HepG2 (cell line): Measurements from ENCODE around the gene C20orf144. TPM values are rescaled to one million over a fixed set of nuclear protein-coding genes. Genes with fewer than 3 reads are reported as not detected.

Experiments
- ATAC-seq: fragments of 200-7000 bp; cut with Tn5 transposase; 3 replicates; pipeline ENCODE4 v1.9.1; 2020; ENCODE audit warnings: mild to moderate bottlenecking, moderate library complexity
- BruUV-seq: library from RNA; stranded (reverse); fragments of 400-500 nt; replicated peaks from 2 replicates; lab custom pipeline; 2021; lab: Mats Ljungman, UMichigan
- CTCF ChIA-PET: fragments of 300-600 bp; formaldehyde crosslinking; extraction: SDS; loops from one replicate; lab custom pipeline; 2021; ENCODE audit warnings: low total read pairs, inconsistent platforms, low intra/inter-chr PET ratio; lab: Yijun Ruan, JAX
- POLR2A ChIA-PET: fragments of 350-600 bp; sonication (Branson Sonifier 250); formaldehyde crosslinking; loops from one replicate; lab custom pipeline; 2020; ENCODE audit warnings: antibody characterized with exemption, inconsistent platforms; lab: Yijun Ruan, JAX
- DNase-seq: peaks from one replicate; pipeline ENCODE4 v3.0.0-alpha.2; 2015; ENCODE audit warnings: low spot score
- FAIRE-seq: peaks from 3 replicates; lab custom pipeline; 2011; peaks lifted over from hg19 to GRCh38; lab: Jason Lieb, UNC
- H2AFZ ChIP-seq: one replicate; pipeline ENCODE4 v1.6.1; 2011; ENCODE audit warnings: low read length, inconsistent platforms
- H3K27ac ChIP-seq: fragments of 300-600 bp; 3 replicates; pipeline ENCODE4 v1.8.0; 2011; ENCODE audit warnings: mixed run types, mild to moderate bottlenecking, mixed read lengths, low read length, inconsistent platforms; ENCODE audit not compliant: insufficient read depth; ENCODE audit errors: extremely low read length
- H3K27me3 ChIP-seq, 2 experiments: fragments of 200-600 bp in 1 of 2; 2 replicates in 1 of 2; 3 replicates in 1 of 2; pipeline versions ENCODE4 v1.6.0 to v1.8.0; 2011; ENCODE audit warnings: low read length in 2 of 2, mild to moderate bottlenecking in 2 of 2, moderate library complexity in 2 of 2, inconsistent platforms in 1 of 2; ENCODE audit not compliant: insufficient read depth in 2 of 2, control insufficient read depth in 1 of 2
- H3K36me3 ChIP-seq, 2 experiments: fragments of 200-600 bp in 1 of 2; replicated peaks in 1 of 2; 2 replicates in 1 of 2; 3 replicates in 1 of 2; pipeline versions ENCODE4 v1.5.1 to v1.8.0; 2011; ENCODE audit warnings: low read length in 2 of 2, inconsistent platforms in 1 of 2; ENCODE audit not compliant: insufficient read depth in 2 of 2, control insufficient read depth in 1 of 2
- H3K4me1 ChIP-seq: 2 replicates; pipeline ENCODE4 v1.5.1; 2012; ENCODE audit warnings: low read length, inconsistent platforms; ENCODE audit not compliant: insufficient read depth
- H3K4me2 ChIP-seq: 2 replicates; pipeline ENCODE4 v1.6.0; 2011; ENCODE audit warnings: low read depth, low read length, inconsistent platforms
- H3K4me3 ChIP-seq, 3 experiments: fragments of 200-600 bp in 1 of 3; sonication (generic), shearing (Covaris generic) in 1 of 3; replicated peaks in 1 of 3; 2 replicates each; pipeline ENCODE4 v1.5.1; 2011 to 2016; ENCODE audit warnings: low read length in 3 of 3, inconsistent platforms in 2 of 3, low read depth in 2 of 3, mild to moderate bottlenecking in 2 of 3, control low read depth in 1 of 3, mixed read lengths in 1 of 3; ENCODE audit not compliant: insufficient read depth in 1 of 3
- H3K79me2 ChIP-seq: one replicate; pipeline ENCODE4 v1.6.1; 2011; ENCODE audit warnings: low read length, inconsistent platforms; ENCODE audit not compliant: insufficient read depth
- H3K9ac ChIP-seq: 2 replicates; pipeline ENCODE4 v1.6.0; 2011; ENCODE audit warnings: mild to moderate bottlenecking, low read depth, low read length, inconsistent platforms; ENCODE audit not compliant: insufficient read depth
- H3K9me3 ChIP-seq: 2 replicates; pipeline ENCODE4 v1.5.1; 2012; ENCODE audit warnings: mild to moderate bottlenecking, low read length
- H4K20me1 ChIP-seq: 2 replicates; pipeline ENCODE4 v1.6.0; 2011; ENCODE audit warnings: inconsistent platforms, mild to moderate bottlenecking, low read length, moderate library complexity; ENCODE audit not compliant: insufficient read depth
- ASH2L ChIP-seq: fragments of 300-600, 200-600 bp; sonication (generic); IDR thresholded peaks from 2 replicates; pipeline ENCODE4 v1.7.0; 2017; ENCODE audit warnings: low read depth, mild to moderate bottlenecking, moderate library complexity, mixed read lengths, low read length; ENCODE audit not compliant: insufficient read length
- CHD4 ChIP-seq: fragments of 200-600 bp; sonication (generic); IDR thresholded peaks from 2 replicates; pipeline ENCODE4 v1.7.0; 2017; ENCODE audit warnings: mild to moderate bottlenecking, low read length, borderline replicate concordance
- FLYWCH1 ChIP-seq: sonication (generic); formaldehyde crosslinking; IDR thresholded peaks from 2 replicates; pipeline ENCODE4 v1.8.1; 2023; ENCODE audit warnings: mild to moderate bottlenecking, missing genetic modification reagents
- FOSL2 ChIP-seq: sonication (generic); formaldehyde crosslinking; IDR thresholded peaks from 2 replicates; pipeline ENCODE4 v1.4.0; 2020; ENCODE audit warnings: missing genetic modification reagents
- HMGA1 ChIP-seq: sonication (generic); formaldehyde crosslinking; conservative IDR thresholded peaks from 2 replicates; pipeline ENCODE4 v1.4.0; 2020; ENCODE audit warnings: missing genetic modification reagents
- POLR2G ChIP-seq: fragments of 200-400 bp; formaldehyde crosslinking; IDR thresholded peaks from 2 replicates; pipeline ENCODE4 v1.6.1; 2018; ENCODE audit warnings: mild to moderate bottlenecking, low read depth, low read length, moderate library complexity
- TAF1 ChIP-seq: sonication (generic); formaldehyde crosslinking; IDR thresholded peaks from 2 replicates; pipeline ENCODE4 v1.4.0; 2020; ENCODE audit warnings: missing genetic modification reagents
- TARDBP ChIP-seq: sonication (generic); formaldehyde crosslinking; IDR thresholded peaks from 2 replicates; pipeline ENCODE4 v1.8.0; 2022; ENCODE audit warnings: mild to moderate bottlenecking, missing genetic modification reagents
- ZBTB38 ChIP-seq: sonication (generic); formaldehyde crosslinking; IDR thresholded peaks from 2 replicates; pipeline ENCODE4 v1.5.1; 2020; ENCODE audit warnings: mild to moderate bottlenecking, missing genetic modification reagents
- ZNF138 ChIP-seq: sonication (generic); formaldehyde crosslinking; IDR thresholded peaks from 2 replicates; pipeline ENCODE4 v1.5.0; 2020; ENCODE audit warnings: mild to moderate bottlenecking, low read depth, missing genetic modification reagents
- ZNF335 ChIP-seq: sonication (generic); formaldehyde crosslinking; IDR thresholded peaks from 2 replicates; pipeline ENCODE4 v1.4.0; 2020; ENCODE audit warnings: missing genetic modification reagents
- ZNF44 ChIP-seq: sonication (generic); formaldehyde crosslinking; IDR thresholded peaks from 2 replicates; pipeline ENCODE4 v1.5.1; 2020; ENCODE audit warnings: mild to moderate bottlenecking, missing genetic modification reagents
- ZNF619 ChIP-seq: sonication (generic); formaldehyde crosslinking; IDR thresholded peaks from 2 replicates; pipeline ENCODE4 v1.4.0; 2020; ENCODE audit warnings: mild to moderate bottlenecking, missing genetic modification reagents
- WGBS: methylation state at CpG from one replicate; pipeline ENCODE4 v1.1.6; 2017; ENCODE audit warnings: low lambda C conversion rate; 5-methylcytosine and 5-hydroxymethylcytosine counted together
- in situ Hi-C: cut with HindIII; loops from 2 replicates; pipeline ENCODE4 v1.10.0; 2017; ENCODE audit warnings: low pct_unique_long_range_greater_than_20kb; ENCODE audit not compliant: extremely low pct_ligation_motif_present
- intact Hi-C: fragments of 100-400 bp; cut with micrococcal nuclease; formaldehyde crosslinking; loops from one replicate; pipeline ENCODE4 v1.10.0; 2022; ENCODE audit not compliant: unreplicated experiment
- polyA plus RNA-seq, 8 experiments: library from polyadenylated mRNA; depleted of rRNA in 3 of 8; stranded (reverse) in 7 of 8; unstranded in 1 of 8; fragments of >200 nt; fragmentation: Illumina TruSeq in 4 of 8; extraction: Trizol in 4 of 8; gene quantifications; 2 replicates each; pipeline versions ENCODE4 v1.2.1 to v1.2.3, GENCODE V29; 2011 to 2016; ENCODE audit warnings: low read depth in 4 of 8, missing spikeins in 1 of 8, mixed read lengths in 1 of 8; ENCODE audit not compliant: insufficient read depth in 1 of 8
- total RNA-seq, 5 experiments: library from RNA; depleted of rRNA; stranded (reverse); fragments of >200 nt; fragmentation: Illumina TruSeq; extraction: Trizol; gene quantifications; 2 replicates each; pipeline ENCODE4 v1.2.3, GENCODE V29; 2016; ENCODE audit warnings: low read depth in 1 of 5
- TF ChIP-seq, protein P1 (sequence below): sonication (generic); formaldehyde crosslinking; IDR thresholded peaks from 2 replicates; pipeline ENCODE4 v1.8.0; 2022; ENCODE audit warnings: missing genetic modification reagents, mild to moderate bottlenecking, moderate library complexity, borderline replicate concordance

Gene C20orf144
- total and polyA plus RNA-seq, 2 of the 13 experiments (the other 11 are each of a cell fraction or from before 2014, with no cell fraction given), result 0.09 to 0.16 TPM

DNA sequence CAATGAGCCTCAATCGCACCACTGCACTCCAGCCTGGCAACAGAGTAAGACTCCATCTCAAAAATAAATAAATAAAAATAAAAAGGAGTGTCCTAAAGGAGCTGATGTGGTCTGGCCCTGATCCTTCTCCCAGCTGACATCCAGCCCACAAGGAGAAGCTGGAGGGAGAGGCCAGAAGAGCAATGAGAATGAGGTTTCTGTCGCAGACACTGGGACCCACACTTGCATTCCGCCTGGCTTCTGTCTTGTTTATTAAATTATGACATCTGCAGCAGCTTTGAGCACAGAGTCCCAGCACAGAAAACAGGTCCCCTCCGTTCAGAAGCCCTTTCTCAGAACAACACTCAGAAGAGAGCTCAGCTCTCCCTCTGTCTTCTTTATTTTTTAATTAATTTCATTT, 34.3 kb downstream of the C20orf144 start:
- H3K4me3 ChIP-seq, result no peak overlapping the region
- in situ Hi-C loops (no loop called here), intact Hi-C loops (no loop called here)
- 61% methylated on average over 4 of the region's 4 CpGs for WGBS
- no peaks in the 10 kb centered on the region for H3K9me3 ChIP-seq
- ChIA-PET POLR2A (interaction anchor here (1.1 kb wide), 1 partner anchor 36 kb away, joined by 3 read pairs; no protein-coding TSS in a partner anchor), CTCF (no interaction called here)
- DNase-seq (no peak), ATAC-seq (no peak), FAIRE-seq (no peak)
- TF ChIP-seq ASH2L (no peak), ZBTB38 (CRISPR knock-in tag) (no peak), ZNF619 (no peak), FLYWCH1 (CRISPR knock-in tag) (no peak), POLR2G (no peak), TARDBP (CRISPR knock-in tag) (no peak), ZNF335 (CRISPR knock-in tag) (no peak), CHD4 (no peak), ZNF44 (CRISPR knock-in tag) (no peak)
- no TSS peak for BruUV-seq
- H3K9ac ChIP-seq, result no peak overlapping the region
- no peak overlapping the region for H2AFZ ChIP-seq
- H3K27me3 ChIP-seq, result no peaks in the 10 kb centered on the region
- H3K27ac ChIP-seq, result no peak overlapping the region
- H3K4me1 ChIP-seq, result peaks cover 47% of the 10 kb centered on the region
- no peaks in the 10 kb centered on the region for H4K20me1 ChIP-seq
- no peaks in the 10 kb centered on the region for H3K79me2 ChIP-seq
- H3K36me3 ChIP-seq, result no peaks in the 10 kb centered on the region
- no peak overlapping the region for H3K4me2 ChIP-seq

DNA sequence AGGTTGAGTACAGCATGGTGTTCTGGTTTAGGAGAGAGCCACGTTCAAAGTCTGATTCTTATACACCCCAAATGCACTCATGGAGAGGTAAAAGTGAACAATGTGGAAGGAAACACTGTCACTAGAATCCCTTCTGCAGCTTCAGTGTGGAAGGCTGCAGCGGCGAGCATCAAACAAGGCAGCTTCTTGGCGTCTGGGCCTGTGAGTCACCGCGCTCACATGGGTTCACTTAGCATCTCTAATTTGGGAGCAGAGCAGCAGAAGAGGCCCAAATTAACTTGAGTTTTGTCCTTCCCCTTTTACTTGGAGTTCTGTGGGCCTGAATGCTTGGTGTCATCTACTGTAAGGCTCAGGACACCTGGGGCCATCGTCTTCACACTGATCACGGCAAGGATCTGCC, 35.0 kb downstream of the C20orf144 start:
- no peak for FAIRE-seq
- WGBS, result 56% methylated on average over 8 of the region's 8 CpGs
- POLR2A ChIA-PET, result no interaction called here

More for the DNA sequence above, 35.0 kb downstream of the C20orf144 start:
- Histone ChIP-seq H3K36me3 (no peaks in the 10 kb centered on the region), H3K4me2 (peak overlapping the region; percentile 21; the same call in 1 of the 2 replicates), H3K4me3 (no peak overlapping the region), H3K27me3 (no peaks in the 10 kb centered on the region), H3K9me3 (no peaks in the 10 kb centered on the region), H3K4me1 (peaks cover 49% of the 10 kb centered on the region), H3K79me2 (no peaks in the 10 kb centered on the region), H2AFZ (peak overlapping the region; percentile 78), H4K20me1 (no peaks in the 10 kb centered on the region), H3K27ac (no peak overlapping the region), H3K9ac (no peak overlapping the region)
- CTCF ChIA-PET, result no interaction called here
- intact Hi-C loops, result no loop called here
- DNase-seq (no peak), ATAC-seq (no peak)
- in situ Hi-C loops, result no loop called here
- no TSS peak for BruUV-seq
- TF ChIP-seq TAF1 (CRISPR knock-in tag) (no peak), HMGA1 (CRISPR knock-in tag) (no peak), FOSL2 (CRISPR knock-in tag) (peak; percentile 39; the same call in 1 of the 2 replicates), ZNF138 (CRISPR knock-in tag) (0 out of 2 replicates have a peak, but pooled peaks have one; percentile 36)
- TF ChIP-seq, protein P1, sequence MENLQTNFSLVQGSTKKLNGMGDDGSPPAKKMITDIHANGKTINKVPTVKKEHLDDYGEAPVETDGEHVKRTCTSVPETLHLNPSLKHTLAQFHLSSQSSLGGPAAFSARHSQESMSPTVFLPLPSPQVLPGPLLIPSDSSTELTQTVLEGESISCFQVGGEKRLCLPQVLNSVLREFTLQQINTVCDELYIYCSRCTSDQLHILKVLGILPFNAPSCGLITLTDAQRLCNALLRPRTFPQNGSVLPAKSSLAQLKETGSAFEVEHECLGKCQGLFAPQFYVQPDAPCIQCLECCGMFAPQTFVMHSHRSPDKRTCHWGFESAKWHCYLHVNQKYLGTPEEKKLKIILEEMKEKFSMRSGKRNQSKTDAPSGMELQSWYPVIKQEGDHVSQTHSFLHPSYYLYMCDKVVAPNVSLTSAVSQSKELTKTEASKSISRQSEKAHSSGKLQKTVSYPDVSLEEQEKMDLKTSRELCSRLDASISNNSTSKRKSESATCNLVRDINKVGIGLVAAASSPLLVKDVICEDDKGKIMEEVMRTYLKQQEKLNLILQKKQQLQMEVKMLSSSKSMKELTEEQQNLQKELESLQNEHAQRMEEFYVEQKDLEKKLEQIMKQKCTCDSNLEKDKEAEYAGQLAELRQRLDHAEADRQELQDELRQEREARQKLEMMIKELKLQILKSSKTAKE, result no peak
